OCI-LY3 (cell line): Measurements from ENCODE around the gene LYAR.
A peak's percentile ranks its signal among the peaks of the same experiment; 100 is the strongest.
"Not testable (repeated sequence)": the region's sequence is repeated elsewhere in the genome, so short reads cannot be mapped to it uniquely, and the experiment has no call there.

Source experiments
- H2AFZ ChIP-seq: fragments of 200-600, 300-600 bp; shearing (Covaris generic); 2 replicates; pipeline ENCODE4 v1.6.0; 2014; ENCODE audit warnings: antibody characterized with exemption, low read depth, low read length
- H3K27ac ChIP-seq: fragments of 200-600, 300-600 bp; sonication (generic); 2 replicates; pipeline ENCODE4 v1.5.1; 2014; ENCODE audit warnings: mild to moderate bottlenecking, low read length, moderate library complexity, mixed read lengths
- H3K27me3 ChIP-seq: fragments of 200-600, 300-600 bp; sonication (generic); 2 replicates; pipeline ENCODE4 v1.6.1; 2014; ENCODE audit warnings: low read depth, low read length, mixed read lengths
- H3K36me3 ChIP-seq: fragments of 200-600, 300-600 bp; sonication (generic); replicated peaks from 2 replicates; pipeline ENCODE3; 2014; ENCODE audit warnings: low read depth, low read length, mixed read lengths
- H3K4me1 ChIP-seq: fragments of 300-600, 200-600 bp; sonication (generic); 2 replicates; pipeline ENCODE4 v1.6.1; 2014; ENCODE audit warnings: low read length, mixed read lengths
- H3K4me2 ChIP-seq: fragments of 200-600, 300-600 bp; sonication (generic); 2 replicates; pipeline ENCODE4 v1.6.1; 2014; ENCODE audit warnings: low read length, mixed read lengths
- H3K4me3 ChIP-seq: fragments of 300-600, 200-600 bp; sonication (generic); 2 replicates; pipeline ENCODE4 v1.5.1; 2014; ENCODE audit warnings: antibody characterized with exemption, mild to moderate bottlenecking, low read length, moderate library complexity
- H3K79me2 ChIP-seq: fragments of 300-600, 200-600 bp; shearing (Covaris generic); 2 replicates; pipeline ENCODE4 v1.6.1; 2014; ENCODE audit warnings: mild to moderate bottlenecking, low read length, mixed read lengths
- H3K9ac ChIP-seq: fragments of 300-600, 200-600 bp; shearing (Covaris generic); 2 replicates; pipeline ENCODE4 v1.6.0; 2014; ENCODE audit warnings: mild to moderate bottlenecking, low read length, moderate library complexity
- H3K9me3 ChIP-seq: fragments of 200-600, 300-600 bp; shearing (Covaris generic); 2 replicates; pipeline ENCODE4 v1.6.1; 2014; ENCODE audit warnings: low read length, mixed read lengths; ENCODE audit not compliant: insufficient read depth
- H4K20me1 ChIP-seq: fragments of 200-600, 300-600 bp; sonication (generic); 2 replicates; pipeline ENCODE4 v1.6.1; 2016; ENCODE audit warnings: low read length, mixed read lengths; ENCODE audit not compliant: insufficient read depth
- EZH2phosphoT487 ChIP-seq: fragments of 200-600 bp; shearing (Covaris generic); IDR thresholded peaks from 2 replicates; pipeline ENCODE4 v1.6.1; 2018; ENCODE audit warnings: antibody characterized with exemption, mixed run types, low read depth
- TF ChIP-seq, protein P1 (sequence below): fragments of 200-600, 300-600 bp; sonication (generic); IDR thresholded peaks from 2 replicates; pipeline ENCODE4 v1.5.1; 2014; ENCODE audit warnings: antibody characterized with exemption, low read length, low read depth

LYAR gene

DNA sequence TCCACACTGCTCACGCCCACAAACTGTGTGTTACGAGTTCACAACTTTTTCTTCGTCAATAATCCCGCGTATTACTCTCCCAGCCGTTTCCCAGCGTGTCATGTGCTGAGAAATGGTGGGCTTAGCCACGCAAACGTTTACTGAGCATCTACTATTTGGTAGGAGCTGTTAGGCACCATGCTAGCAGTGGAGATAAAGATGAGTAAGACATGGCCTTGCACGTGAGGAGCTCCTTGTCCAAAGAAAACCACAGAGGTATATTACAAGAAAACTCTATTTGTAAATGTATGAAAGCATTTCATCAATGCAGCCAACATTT, 41.1 kb downstream of the LYAR start:
- Histone ChIP-seq H4K20me1 (no peaks in the 10 kb centered on the region), H3K4me3 (peak overlapping the region; percentile 88), H3K4me1 (peaks cover 16% of the 10 kb centered on the region), H3K79me2 (peaks cover 20% of the 10 kb centered on the region), H3K9ac (peak overlapping the region; percentile 81), H3K9me3 (no peaks in the 10 kb centered on the region), H3K4me2 (peak overlapping the region; percentile 94), H3K36me3 (peaks cover 13% of the 10 kb centered on the region), H2AFZ (peak overlapping the region; percentile 82; the same call in 1 of the 2 replicates), H3K27me3 (no peaks in the 10 kb centered on the region), H3K27ac (peak overlapping the region; percentile 81)
- TF ChIP-seq, protein P1, sequence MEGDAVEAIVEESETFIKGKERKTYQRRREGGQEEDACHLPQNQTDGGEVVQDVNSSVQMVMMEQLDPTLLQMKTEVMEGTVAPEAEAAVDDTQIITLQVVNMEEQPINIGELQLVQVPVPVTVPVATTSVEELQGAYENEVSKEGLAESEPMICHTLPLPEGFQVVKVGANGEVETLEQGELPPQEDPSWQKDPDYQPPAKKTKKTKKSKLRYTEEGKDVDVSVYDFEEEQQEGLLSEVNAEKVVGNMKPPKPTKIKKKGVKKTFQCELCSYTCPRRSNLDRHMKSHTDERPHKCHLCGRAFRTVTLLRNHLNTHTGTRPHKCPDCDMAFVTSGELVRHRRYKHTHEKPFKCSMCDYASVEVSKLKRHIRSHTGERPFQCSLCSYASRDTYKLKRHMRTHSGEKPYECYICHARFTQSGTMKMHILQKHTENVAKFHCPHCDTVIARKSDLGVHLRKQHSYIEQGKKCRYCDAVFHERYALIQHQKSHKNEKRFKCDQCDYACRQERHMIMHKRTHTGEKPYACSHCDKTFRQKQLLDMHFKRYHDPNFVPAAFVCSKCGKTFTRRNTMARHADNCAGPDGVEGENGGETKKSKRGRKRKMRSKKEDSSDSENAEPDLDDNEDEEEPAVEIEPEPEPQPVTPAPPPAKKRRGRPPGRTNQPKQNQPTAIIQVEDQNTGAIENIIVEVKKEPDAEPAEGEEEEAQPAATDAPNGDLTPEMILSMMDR: no peak

DNA sequence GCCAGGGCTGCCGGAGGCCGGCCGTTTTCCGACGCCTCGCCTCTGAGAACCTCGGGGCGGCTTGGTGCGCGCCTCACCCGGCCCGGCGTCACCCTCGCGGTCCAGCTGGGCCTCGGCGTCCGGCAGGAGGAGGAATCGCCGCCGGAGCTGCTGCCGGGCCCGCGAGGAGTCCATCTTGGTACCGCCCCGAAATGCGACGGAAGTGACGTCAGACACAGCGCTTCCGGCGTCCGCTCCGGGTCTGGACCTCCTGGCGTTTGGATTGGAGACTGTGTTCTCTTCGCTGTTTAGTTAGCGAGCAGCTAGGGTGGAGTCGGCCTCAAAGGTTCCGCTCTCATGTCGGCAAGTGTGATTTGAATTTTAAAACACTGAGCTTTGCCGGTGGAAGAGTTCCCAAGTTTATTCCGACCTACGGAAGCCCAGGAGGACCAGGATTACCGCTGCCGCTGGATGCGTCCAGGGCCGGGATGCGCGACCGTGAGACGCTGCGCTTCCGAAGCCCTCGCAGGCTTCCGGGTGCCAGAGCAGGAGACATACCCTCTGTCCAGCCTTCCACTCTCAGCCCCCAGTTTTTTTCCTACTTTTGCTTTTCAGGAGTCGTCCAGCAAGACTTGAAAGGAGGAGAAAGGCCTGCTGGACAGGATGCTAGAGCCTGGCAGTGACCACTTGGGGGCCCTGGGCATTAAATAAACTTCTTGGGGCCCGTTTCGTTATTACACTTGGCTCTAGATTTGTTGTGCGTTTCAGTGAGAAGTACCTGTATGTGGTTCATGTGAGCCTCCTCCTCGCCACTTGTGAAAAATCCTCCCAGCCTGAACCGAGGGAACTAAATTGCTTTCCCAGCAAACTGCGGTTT, 41.7 kb downstream of the LYAR start, which contains the start of gene TMEM128:
Gene TMEM128 (minus strand): TSS at position 195 of the 856 bp plus-strand sequence. CDS start 21 bp downstream, at position 174.
- H3K36me3 ChIP-seq: peaks cover 19% of the 10 kb centered on the region
- H3K4me3 ChIP-seq: peak within 1 kb of the TSS; percentile 88
- H3K9ac ChIP-seq: peak within 1 kb of the TSS; percentile 81
- no peaks in the 10 kb centered on the region for H4K20me1 ChIP-seq
- peaks cover 16% of the 10 kb centered on the region for H3K4me1 ChIP-seq
- no peak for TF ChIP-seq EZH2phosphoT487
- TF ChIP-seq, protein P1: no peak
- H3K9me3 ChIP-seq: no peaks in the 10 kb centered on the region
- peak within 1 kb of the TSS; percentile 82 for H2AFZ ChIP-seq
- H3K4me2 ChIP-seq: peak within 1 kb of the TSS; percentile 94
- H3K79me2 ChIP-seq: peaks cover 20% of the 10 kb centered on the region
- peak within 1 kb of the TSS; percentile 81 for H3K27ac ChIP-seq
- H3K27me3 ChIP-seq: no peaks in the 10 kb centered on the region

DNA sequence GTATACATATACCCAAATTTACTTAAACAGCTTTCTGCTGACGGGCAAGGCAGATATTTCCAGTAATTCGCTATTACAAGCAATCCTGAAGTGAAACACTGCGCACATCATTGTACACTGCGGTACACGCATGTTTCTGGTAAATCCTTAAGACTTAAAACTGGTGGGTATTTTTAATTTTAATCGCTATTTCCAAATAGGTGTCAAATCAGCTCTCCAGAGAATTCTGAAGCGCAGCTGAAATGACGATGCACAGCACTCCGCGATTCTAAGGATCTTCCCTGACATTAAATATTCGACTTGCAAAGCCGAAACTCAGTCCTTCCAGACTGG, 42.3 kb downstream of the LYAR start:
- Histone ChIP-seq H3K4me3 (peak overlapping the region; percentile 88), H3K27me3 (no peaks in the 10 kb centered on the region), H3K36me3 (peaks cover 19% of the 10 kb centered on the region), H3K9me3 (no peaks in the 10 kb centered on the region), H3K27ac (peak overlapping the region; percentile 81), H3K4me2 (peak overlapping the region; percentile 91), H3K9ac (peak overlapping the region; percentile 81), H3K79me2 (peaks cover 20% of the 10 kb centered on the region), H2AFZ (peak overlapping the region; percentile 72), H3K4me1 (peaks cover 11% of the 10 kb centered on the region), H4K20me1 (no peaks in the 10 kb centered on the region)
- no peak for TF ChIP-seq EZH2phosphoT487
- TF ChIP-seq, protein P1: no peak

DNA sequence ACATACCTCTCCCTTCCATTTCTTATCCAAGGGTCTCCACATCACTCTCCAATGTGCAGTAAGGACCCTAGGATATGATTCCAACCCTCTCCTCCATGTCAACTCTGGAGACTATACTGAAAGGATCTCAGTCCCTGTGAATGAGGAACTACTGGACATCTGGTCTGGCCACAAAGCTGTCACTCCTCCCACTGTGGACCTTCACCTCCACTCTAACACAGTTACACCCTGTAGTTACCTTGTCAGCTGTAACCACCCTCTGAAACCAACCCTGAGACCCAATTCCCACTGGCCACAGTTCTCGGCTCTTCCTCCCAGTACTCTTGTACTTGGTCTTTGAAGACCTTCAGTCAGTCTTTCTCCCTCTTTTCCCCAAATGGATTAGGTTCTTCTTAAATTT, 44.8 kb downstream of the LYAR start:
- TF ChIP-seq EZH2phosphoT487: no peak
- TF ChIP-seq, protein P1: no peak
- Histone ChIP-seq H3K79me2 (peaks cover 20% of the 10 kb centered on the region), H2AFZ (no peak overlapping the region), H3K4me3 (no peak overlapping the region), H3K27ac (no peak overlapping the region), H3K9me3 (no peaks in the 10 kb centered on the region), H3K4me2 (no peak overlapping the region), H3K27me3 (no peaks in the 10 kb centered on the region), H3K9ac (no peak overlapping the region), H4K20me1 (no peaks in the 10 kb centered on the region), H3K4me1 (peaks cover 11% of the 10 kb centered on the region), H3K36me3 (peaks cover 29% of the 10 kb centered on the region)

DNA sequence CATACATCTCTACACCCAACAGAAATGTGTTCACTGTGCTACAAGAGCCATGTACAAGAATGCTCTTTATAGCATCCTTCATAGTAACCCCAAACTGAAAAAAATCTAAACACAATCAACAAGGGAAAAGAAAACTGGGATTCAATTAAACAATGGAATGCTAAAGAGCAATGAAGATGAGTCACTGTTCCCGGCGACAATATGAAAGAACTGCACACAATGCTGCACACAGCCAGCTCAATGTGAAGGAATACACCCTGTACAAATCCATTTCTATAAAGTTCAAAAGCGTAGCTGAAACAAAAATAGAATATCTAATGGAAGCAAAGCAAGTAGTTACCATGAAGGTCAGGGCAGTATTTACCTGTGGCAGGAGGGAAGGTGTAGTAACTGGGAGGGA, 50.4 kb downstream of the LYAR start:
- H3K4me3 ChIP-seq, H3K27ac ChIP-seq, H3K4me2 ChIP-seq, H2AFZ ChIP-seq, H3K4me1 ChIP-seq, H3K27me3 ChIP-seq, H3K9ac ChIP-seq, H3K79me2 ChIP-seq, H4K20me1 ChIP-seq, H3K9me3 ChIP-seq: not testable (repeated sequence)
- peaks cover 22% of the 10 kb centered on the region for H3K36me3 ChIP-seq
